HepG2 (cell line): ENCODE measurements around the gene POP7. TPM values are rescaled to one million over a fixed set of nuclear protein-coding genes. Genes with fewer than 3 reads are reported as not detected.

Experiments
- EHMT2 ChIP-seq: fragments of 200-600 bp; sonication (generic); IDR thresholded peaks from 2 replicates; pipeline ENCODE4 v1.7.0; 2017; ENCODE audit warnings: antibody characterized with exemption, low read depth, low read length, borderline replicate concordance
- GABPA ChIP-seq, 2 experiments: IDR thresholded peaks; 2 replicates each; pipeline ENCODE4 v1.6.1; 2011 to 2016; ENCODE audit warnings: low read depth in 2 of 2, low read length in 1 of 2, missing biosample characterization in 1 of 2, missing genetic modification characterization in 1 of 2
- KAT8 ChIP-seq: IDR thresholded peaks from 2 replicates; pipeline ENCODE4 v1.6.1; 2016; ENCODE audit warnings: missing genetic modification reagents, missing compliant biosample characterization
- MXI1 ChIP-seq: IDR thresholded peaks from 3 replicates; pipeline ENCODE4 v1.6.1; 2012; ENCODE audit warnings: low read depth, low read length, inconsistent platforms, borderline replicate concordance
- PHF21A ChIP-seq: sonication (generic); formaldehyde crosslinking; IDR thresholded peaks from 2 replicates; pipeline ENCODE4 v1.5.0; 2020; ENCODE audit warnings: mild to moderate bottlenecking, missing genetic modification reagents
- POLR2A ChIP-seq, 2 experiments: IDR thresholded peaks; 2 replicates each; pipeline ENCODE4 v1.6.1; 2011; ENCODE audit warnings: low read depth in 2 of 2, low read length in 2 of 2, mild to moderate bottlenecking in 1 of 2, moderate library complexity in 1 of 2; ENCODE audit not compliant: insufficient read depth in 1 of 2
- PRMT3 ChIP-seq: sonication (generic); formaldehyde crosslinking; IDR thresholded peaks from 2 replicates; pipeline ENCODE4 v1.8.1; 2022; ENCODE audit warnings: low read depth, mild to moderate bottlenecking, moderate library complexity, missing genetic modification reagents, borderline replicate concordance
- SIN3A ChIP-seq: IDR thresholded peaks from 2 replicates; pipeline ENCODE4 v1.6.1; 2011; ENCODE audit warnings: low read depth, mild to moderate bottlenecking, control low read depth, low read length, borderline replicate concordance
- SP1 ChIP-seq, 2 experiments: fragments of 450-650 bp in 1 of 2; sonication (generic) in 1 of 2; formaldehyde crosslinking in 1 of 2; IDR thresholded peaks; 2 replicates each; pipeline versions ENCODE4 v1.4.0 to v1.6.1; 2016 to 2020; ENCODE audit warnings: missing genetic modification reagents in 1 of 2
- ZNF143 ChIP-seq: sonication (generic); formaldehyde crosslinking; IDR thresholded peaks from 2 replicates; pipeline ENCODE4 v1.4.0; 2020; ENCODE audit warnings: missing genetic modification reagents
- ZNF331 ChIP-seq: sonication (generic); formaldehyde crosslinking; IDR thresholded peaks from 2 replicates; pipeline ENCODE4 v1.4.0; 2020; ENCODE audit warnings: missing genetic modification reagents
- ZNF337 ChIP-seq: sonication (generic); formaldehyde crosslinking; IDR thresholded peaks from 2 replicates; pipeline ENCODE4 v1.5.1; 2020; ENCODE audit warnings: missing genetic modification reagents, low read depth, mild to moderate bottlenecking, borderline replicate concordance
- ZNF562 ChIP-seq: sonication (generic); formaldehyde crosslinking; IDR thresholded peaks from 2 replicates; pipeline ENCODE4 v1.8.0; 2022; ENCODE audit warnings: missing genetic modification reagents, borderline replicate concordance
- ZNF703 ChIP-seq: sonication (generic); formaldehyde crosslinking; IDR thresholded peaks from 2 replicates; pipeline ENCODE4 v1.5.1; 2020; ENCODE audit warnings: missing genetic modification reagents, mild to moderate bottlenecking, moderate library complexity, borderline replicate concordance
- polyA plus RNA-seq, 8 experiments: library from polyadenylated mRNA; depleted of rRNA in 3 of 8; stranded (reverse) in 7 of 8; unstranded in 1 of 8; fragments of >200 nt; fragmentation: Illumina TruSeq in 4 of 8; extraction: Trizol in 4 of 8; gene quantifications; 2 replicates each; pipeline versions ENCODE4 v1.2.1 to v1.2.3, GENCODE V29; 2011 to 2016; ENCODE audit warnings: low read depth in 4 of 8, missing spikeins in 1 of 8, mixed read lengths in 1 of 8; ENCODE audit not compliant: insufficient read depth in 1 of 8
- total RNA-seq, 5 experiments: library from RNA; depleted of rRNA; stranded (reverse); fragments of >200 nt; fragmentation: Illumina TruSeq; extraction: Trizol; gene quantifications; 2 replicates each; pipeline ENCODE4 v1.2.3, GENCODE V29; 2016; ENCODE audit warnings: low read depth in 1 of 5
- TF ChIP-seq, protein P1 (sequence below): sonication (generic); formaldehyde crosslinking; conservative IDR thresholded peaks from 2 replicates; pipeline ENCODE4 v1.8.0; 2022; ENCODE audit warnings: mild to moderate bottlenecking, moderate library complexity, missing genetic modification reagents
- TF ChIP-seq, protein P2 (sequence below): sonication (generic); formaldehyde crosslinking; IDR thresholded peaks from 2 replicates; pipeline ENCODE4 v1.4.0; 2020; ENCODE audit warnings: mild to moderate bottlenecking, missing genetic modification reagents
- TF ChIP-seq, protein P3 (sequence below): sonication (generic); formaldehyde crosslinking; IDR thresholded peaks from 2 replicates; pipeline ENCODE4 v1.4.0; 2020; ENCODE audit warnings: missing genetic modification reagents
- TF ChIP-seq, protein P4 (sequence below): sonication (generic); formaldehyde crosslinking; IDR thresholded peaks from 2 replicates; pipeline ENCODE4 v1.4.0; 2020; ENCODE audit warnings: missing genetic modification reagents
- TF ChIP-seq, protein P5 (sequence below): IDR thresholded peaks from 2 replicates; pipeline ENCODE4 v1.6.1; 2016; ENCODE audit warnings: control low read depth

Gene POP7
- total and polyA plus RNA-seq, 2 of the 13 experiments (the other 11 are each of a cell fraction or from before 2014, with no cell fraction given), result 63.9 to 91.1 TPM

DNA sequence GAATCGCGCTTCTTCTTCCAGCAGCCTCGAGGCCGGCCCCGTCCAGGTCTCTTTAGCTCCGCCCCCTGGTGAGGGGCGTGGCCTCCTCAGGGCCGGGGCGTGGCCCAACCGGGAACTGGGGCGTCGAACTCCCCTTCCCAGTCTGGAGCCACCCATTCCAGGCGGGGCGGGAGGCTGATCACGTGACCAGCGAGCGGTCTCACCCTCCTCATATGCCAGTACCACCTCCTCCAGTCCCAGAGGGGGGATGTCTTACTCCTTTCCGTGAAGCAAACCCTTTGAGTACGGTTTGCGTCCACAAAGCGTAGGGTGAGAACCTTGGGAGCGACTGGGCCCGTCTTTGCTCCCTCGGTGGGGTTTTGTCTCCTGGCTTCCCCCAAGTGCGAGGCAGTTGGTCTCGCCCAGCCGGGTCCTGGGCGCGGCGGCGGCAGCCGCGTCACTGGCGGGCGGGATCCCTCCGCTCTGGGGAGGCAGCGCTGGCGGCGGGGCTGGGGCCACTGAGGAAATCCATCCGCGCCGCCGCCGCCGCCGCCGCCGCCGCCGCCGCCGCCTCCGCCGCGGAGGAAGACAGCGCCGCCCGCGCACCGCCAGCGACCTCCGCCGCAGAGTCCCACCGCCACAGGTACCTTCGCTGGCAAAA, 32.5 kb upstream of the POP7 start, which contains the start of gene GNB2 (continued):
- no peak for TF ChIP-seq ZNF337
- TF ChIP-seq, protein P1, sequence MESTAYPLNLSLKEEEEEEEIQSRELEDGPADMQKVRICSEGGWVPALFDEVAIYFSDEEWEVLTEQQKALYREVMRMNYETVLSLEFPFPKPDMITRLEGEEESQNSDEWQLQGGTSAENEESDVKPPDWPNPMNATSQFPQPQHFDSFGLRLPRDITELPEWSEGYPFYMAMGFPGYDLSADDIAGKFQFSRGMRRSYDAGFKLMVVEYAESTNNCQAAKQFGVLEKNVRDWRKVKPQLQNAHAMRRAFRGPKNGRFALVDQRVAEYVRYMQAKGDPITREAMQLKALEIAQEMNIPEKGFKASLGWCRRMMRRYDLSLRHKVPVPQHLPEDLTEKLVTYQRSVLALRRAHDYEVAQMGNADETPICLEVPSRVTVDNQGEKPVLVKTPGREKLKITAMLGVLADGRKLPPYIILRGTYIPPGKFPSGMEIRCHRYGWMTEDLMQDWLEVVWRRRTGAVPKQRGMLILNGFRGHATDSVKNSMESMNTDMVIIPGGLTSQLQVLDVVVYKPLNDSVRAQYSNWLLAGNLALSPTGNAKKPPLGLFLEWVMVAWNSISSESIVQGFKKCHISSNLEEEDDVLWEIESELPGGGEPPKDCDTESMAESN (CRISPR knock-in tag), result peak; percentile 23; the same call in 1 of the 2 replicates
- peak in 1 of 2 experiments; percentile 58; a peak in 1 of 4 replicates for TF ChIP-seq POLR2A (IDR thresholded peaks at IDR 0.05; ENCODE audit: insufficient read depth in 1 of 2, low read depth in 2 of 2, low read length in 2 of 2)
- no peak for TF ChIP-seq EHMT2
- TF ChIP-seq, protein P2, sequence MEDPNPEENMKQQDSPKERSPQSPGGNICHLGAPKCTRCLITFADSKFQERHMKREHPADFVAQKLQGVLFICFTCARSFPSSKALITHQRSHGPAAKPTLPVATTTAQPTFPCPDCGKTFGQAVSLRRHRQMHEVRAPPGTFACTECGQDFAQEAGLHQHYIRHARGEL (CRISPR knock-in tag), result no peak
- TF ChIP-seq MXI1, result peak; percentile 68; the same call in 2 of the 3 replicates
- TF ChIP-seq, protein P3, sequence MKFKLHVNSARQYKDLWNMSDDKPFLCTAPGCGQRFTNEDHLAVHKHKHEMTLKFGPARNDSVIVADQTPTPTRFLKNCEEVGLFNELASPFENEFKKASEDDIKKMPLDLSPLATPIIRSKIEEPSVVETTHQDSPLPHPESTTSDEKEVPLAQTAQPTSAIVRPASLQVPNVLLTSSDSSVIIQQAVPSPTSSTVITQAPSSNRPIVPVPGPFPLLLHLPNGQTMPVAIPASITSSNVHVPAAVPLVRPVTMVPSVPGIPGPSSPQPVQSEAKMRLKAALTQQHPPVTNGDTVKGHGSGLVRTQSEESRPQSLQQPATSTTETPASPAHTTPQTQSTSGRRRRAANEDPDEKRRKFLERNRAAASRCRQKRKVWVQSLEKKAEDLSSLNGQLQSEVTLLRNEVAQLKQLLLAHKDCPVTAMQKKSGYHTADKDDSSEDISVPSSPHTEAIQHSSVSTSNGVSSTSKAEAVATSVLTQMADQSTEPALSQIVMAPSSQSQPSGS, result peak; percentile 81; the same call in 1 of the 2 replicates
- TF ChIP-seq PHF21A, result peak; percentile 70; the same call in 1 of the 2 replicates
- TF ChIP-seq SIN3A, result peak; percentile 36; the same call in 1 of the 2 replicates
- no peak for TF ChIP-seq ZNF562
- TF ChIP-seq SP1 (IDR thresholded peaks at IDR 0.05), result no peak
- peak; percentile 69 for TF ChIP-seq SP1 (CRISPR knock-in tag; IDR thresholded peaks at IDR 0.05)
- TF ChIP-seq PRMT3 (CRISPR knock-in tag), result no peak
- peak; percentile 84 for TF ChIP-seq KAT8
- TF ChIP-seq GABPA (IDR thresholded peaks at IDR 0.05; ENCODE audit: low read depth, low read length), result no peak
- TF ChIP-seq GABPA (CRISPR knock-in tag; IDR thresholded peaks at IDR 0.05; ENCODE audit: low read depth), result no peak
- TF ChIP-seq ZNF143 (CRISPR knock-in tag), result no peak
- TF ChIP-seq, protein P4, sequence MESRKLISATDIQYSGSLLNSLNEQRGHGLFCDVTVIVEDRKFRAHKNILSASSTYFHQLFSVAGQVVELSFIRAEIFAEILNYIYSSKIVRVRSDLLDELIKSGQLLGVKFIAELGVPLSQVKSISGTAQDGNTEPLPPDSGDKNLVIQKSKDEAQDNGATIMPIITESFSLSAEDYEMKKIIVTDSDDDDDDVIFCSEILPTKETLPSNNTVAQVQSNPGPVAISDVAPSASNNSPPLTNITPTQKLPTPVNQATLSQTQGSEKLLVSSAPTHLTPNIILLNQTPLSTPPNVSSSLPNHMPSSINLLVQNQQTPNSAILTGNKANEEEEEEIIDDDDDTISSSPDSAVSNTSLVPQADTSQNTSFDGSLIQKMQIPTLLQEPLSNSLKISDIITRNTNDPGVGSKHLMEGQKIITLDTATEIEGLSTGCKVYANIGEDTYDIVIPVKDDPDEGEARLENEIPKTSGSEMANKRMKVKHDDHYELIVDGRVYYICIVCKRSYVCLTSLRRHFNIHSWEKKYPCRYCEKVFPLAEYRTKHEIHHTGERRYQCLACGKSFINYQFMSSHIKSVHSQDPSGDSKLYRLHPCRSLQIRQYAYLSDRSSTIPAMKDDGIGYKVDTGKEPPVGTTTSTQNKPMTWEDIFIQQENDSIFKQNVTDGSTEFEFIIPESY, result peak; percentile 78
- peak; percentile 42; the same call in 1 of the 2 replicates for TF ChIP-seq ZNF331
- TF ChIP-seq ZNF703 (CRISPR knock-in tag), result no peak
- TF ChIP-seq, protein P5, sequence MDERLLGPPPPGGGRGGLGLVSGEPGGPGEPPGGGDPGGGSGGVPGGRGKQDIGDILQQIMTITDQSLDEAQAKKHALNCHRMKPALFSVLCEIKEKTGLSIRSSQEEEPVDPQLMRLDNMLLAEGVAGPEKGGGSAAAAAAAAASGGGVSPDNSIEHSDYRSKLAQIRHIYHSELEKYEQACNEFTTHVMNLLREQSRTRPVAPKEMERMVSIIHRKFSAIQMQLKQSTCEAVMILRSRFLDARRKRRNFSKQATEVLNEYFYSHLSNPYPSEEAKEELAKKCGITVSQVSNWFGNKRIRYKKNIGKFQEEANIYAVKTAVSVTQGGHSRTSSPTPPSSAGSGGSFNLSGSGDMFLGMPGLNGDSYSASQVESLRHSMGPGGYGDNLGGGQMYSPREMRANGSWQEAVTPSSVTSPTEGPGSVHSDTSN (CRISPR knock-in tag), result no peak
